ENCODE results near the gene NPAS2.
A peak's percentile ranks its signal among the peaks of the same experiment; 100 is the strongest.

The NPAS2 gene

GRCh38 chr2:101007415-101008345 lies 187.7 kb downstream of the NPAS2 start:
- peaks cover 0 to 4% of the 10 kb centered on the region in 2 experiments for H3K4me1 ChIP-seq (ENCODE audit: control insufficient read depth in 1 of 2, insufficient read depth in 2 of 2, low read length in 2 of 2)
- H4K8ac ChIP-seq (ENCODE audit: low read depth, low read length) = no peak overlapping the region
- no peak overlapping the region for H3K9ac ChIP-seq (ENCODE audit: low read length)
- H2BK12ac ChIP-seq (ENCODE audit: low read length) = no peak overlapping the region
- no peak overlapping the region for H3K27ac ChIP-seq (ENCODE audit: low read depth, low read length)
- DNase-seq = no peak
- H3K14ac ChIP-seq (ENCODE audit: low read length) = no peak overlapping the region
- no peak overlapping the region for H2BK5ac ChIP-seq (ENCODE audit: low read depth, low read length, poor library complexity)
- H3K36me3 ChIP-seq (ENCODE audit: control insufficient read depth in 1 of 2, insufficient read depth in 2 of 2, low read length in 2 of 2) = peaks cover 27 to 44% of the 10 kb centered on the region in 2 experiments
- H3K9me3 ChIP-seq (ENCODE audit: insufficient read depth, low read depth, low read length) = no peaks in the 10 kb centered on the region
- no peak overlapping the region for H4K12ac ChIP-seq (ENCODE audit: low read depth, low read length)
- WGBS (ENCODE audit: extremely low coverage, insufficient coverage, insufficient read length) = no CpG with 5 or more reads among the region's 11 CpGs
- peaks cover 6% of the 10 kb centered on the region for H3K79me2 ChIP-seq (ENCODE audit: control insufficient read depth, insufficient read depth, low read length, poor library complexity)
- no peaks in the 10 kb centered on the region for H3K27me3 ChIP-seq (ENCODE audit: insufficient read depth, low read length)
- H4K91ac ChIP-seq (ENCODE audit: low read depth, low read length) = no peak overlapping the region
- H2AK5ac ChIP-seq (ENCODE audit: low read length) = no peak overlapping the region
- H3K4ac ChIP-seq (ENCODE audit: low read depth, low read length) = no peak overlapping the region
- H3K18ac ChIP-seq (ENCODE audit: low read length) = no peak overlapping the region
- no peak overlapping the region for H2AFZ ChIP-seq (ENCODE audit: insufficient read depth, low read length, poor library complexity)
- no peak overlapping the region for H2BK120ac ChIP-seq (ENCODE audit: insufficient read depth, low read length, poor library complexity)
- peaks cover 2% of the 10 kb centered on the region for H3K79me1 ChIP-seq (ENCODE audit: low read length)
- no peak overlapping the region for H3K23ac ChIP-seq (ENCODE audit: low read length)
- no peak overlapping the region for H3K4me3 ChIP-seq (ENCODE audit: low read depth, low read length)
- H3K4me2 ChIP-seq (ENCODE audit: low read length) = no peak overlapping the region

- H3K4ac ChIP-seq (ENCODE audit: low read depth, low read length) = no peak overlapping the region
- H2BK5ac ChIP-seq (ENCODE audit: low read depth, low read length, poor library complexity) = no peak overlapping the region
- H2BK120ac ChIP-seq (ENCODE audit: insufficient read depth, low read length, poor library complexity) = no peak overlapping the region
- no peak for DNase-seq
- WGBS (ENCODE audit: extremely low coverage, insufficient coverage, insufficient read length) = no CpG with 5 or more reads among the region's 10 CpGs
- H4K8ac ChIP-seq (ENCODE audit: low read depth, low read length) = no peak overlapping the region
- H3K4me1 ChIP-seq (ENCODE audit: control insufficient read depth in 1 of 2, insufficient read depth in 2 of 2, low read length in 2 of 2) = no peaks in the 10 kb centered on the region
- no peak overlapping the region for H2BK12ac ChIP-seq (ENCODE audit: low read length)
- H3K4me2 ChIP-seq (ENCODE audit: low read length) = no peak overlapping the region
- H3K23ac ChIP-seq (ENCODE audit: low read length) = no peak overlapping the region
- H3K36me3 ChIP-seq (ENCODE audit: control insufficient read depth in 1 of 2, insufficient read depth in 2 of 2, low read length in 2 of 2) = peaks cover 14 to 21% of the 10 kb centered on the region in 2 experiments
- H2AK5ac ChIP-seq (ENCODE audit: low read length) = no peak overlapping the region
- H2AFZ ChIP-seq (ENCODE audit: insufficient read depth, low read length, poor library complexity) = no peak overlapping the region
- H3K79me2 ChIP-seq (ENCODE audit: control insufficient read depth, insufficient read depth, low read length, poor library complexity) = no peaks in the 10 kb centered on the region
- no peak overlapping the region for H4K12ac ChIP-seq (ENCODE audit: low read depth, low read length)
- H3K79me1 ChIP-seq (ENCODE audit: low read length) = no peaks in the 10 kb centered on the region
- no peak overlapping the region for H3K14ac ChIP-seq (ENCODE audit: low read length)
- no peaks in the 10 kb centered on the region for H3K9me3 ChIP-seq (ENCODE audit: insufficient read depth, low read depth, low read length)
- H3K9ac ChIP-seq (ENCODE audit: low read length) = no peak overlapping the region
- H3K27ac ChIP-seq (ENCODE audit: low read depth, low read length) = no peak overlapping the region
- H4K91ac ChIP-seq (ENCODE audit: low read depth, low read length) = no peak overlapping the region
- no peak overlapping the region for H3K18ac ChIP-seq (ENCODE audit: low read length)
- no peak overlapping the region for H3K4me3 ChIP-seq (ENCODE audit: low read depth, low read length)
- no peaks in the 10 kb centered on the region for H3K27me3 ChIP-seq (ENCODE audit: insufficient read depth, low read length)
Observed at GRCh38 chr2:101011152-101011551, 191.2 kb downstream of the NPAS2 start.

- no peak overlapping the region for H3K9ac ChIP-seq (ENCODE audit: low read length)
- H3K4me3 ChIP-seq (ENCODE audit: low read depth, low read length) = no peak overlapping the region
- H3K4ac ChIP-seq (ENCODE audit: low read depth, low read length) = no peak overlapping the region
- no peak overlapping the region for H2BK5ac ChIP-seq (ENCODE audit: low read depth, low read length, poor library complexity)
- H2BK12ac ChIP-seq (ENCODE audit: low read length) = no peak overlapping the region
- H2AFZ ChIP-seq (ENCODE audit: insufficient read depth, low read length, poor library complexity) = no peak overlapping the region
- DNase-seq = no peak
- no peak overlapping the region for H3K4me2 ChIP-seq (ENCODE audit: low read length)
- peaks cover 12 to 19% of the 10 kb centered on the region in 2 experiments for H3K36me3 ChIP-seq (ENCODE audit: control insufficient read depth in 1 of 2, insufficient read depth in 2 of 2, low read length in 2 of 2)
- H3K23ac ChIP-seq (ENCODE audit: low read length) = no peak overlapping the region
- no peak overlapping the region for H4K12ac ChIP-seq (ENCODE audit: low read depth, low read length)
- H3K4me1 ChIP-seq (ENCODE audit: control insufficient read depth in 1 of 2, insufficient read depth in 2 of 2, low read length in 2 of 2) = no peaks in the 10 kb centered on the region
- no peak overlapping the region for H4K91ac ChIP-seq (ENCODE audit: low read depth, low read length)
- H3K9me3 ChIP-seq (ENCODE audit: insufficient read depth, low read depth, low read length) = no peaks in the 10 kb centered on the region
- H3K79me2 ChIP-seq (ENCODE audit: control insufficient read depth, insufficient read depth, low read length, poor library complexity) = no peaks in the 10 kb centered on the region
- WGBS (ENCODE audit: extremely low coverage, insufficient coverage, insufficient read length) = no CpG with 5 or more reads among the region's 8 CpGs
- H3K79me1 ChIP-seq (ENCODE audit: low read length) = no peaks in the 10 kb centered on the region
- H3K27ac ChIP-seq (ENCODE audit: low read depth, low read length) = no peak overlapping the region
- no peak overlapping the region for H2BK120ac ChIP-seq (ENCODE audit: insufficient read depth, low read length, poor library complexity)
- no peaks in the 10 kb centered on the region for H3K27me3 ChIP-seq (ENCODE audit: insufficient read depth, low read length)
- H3K14ac ChIP-seq (ENCODE audit: low read length) = no peak overlapping the region
- no peak overlapping the region for H2AK5ac ChIP-seq (ENCODE audit: low read length)
- H3K18ac ChIP-seq (ENCODE audit: low read length) = no peak overlapping the region
- H4K8ac ChIP-seq (ENCODE audit: low read depth, low read length) = no peak overlapping the region
Observed at GRCh38 chr2:101012054-101012705, 192.2 kb downstream of the NPAS2 start.

GRCh38 chr2:101012706-101013181 lies 192.8 kb downstream of the NPAS2 start:
- Histone ChIP-seq H2AK5ac (ENCODE audit: low read length) (no peak overlapping the region), H3K4me3 (ENCODE audit: low read depth, low read length) (no peak overlapping the region), H4K91ac (ENCODE audit: low read depth, low read length) (no peak overlapping the region), H3K9me3 (ENCODE audit: insufficient read depth, low read depth, low read length) (no peaks in the 10 kb centered on the region), H2AFZ (ENCODE audit: insufficient read depth, low read length, poor library complexity) (no peak overlapping the region), H3K14ac (ENCODE audit: low read length) (no peak overlapping the region), H4K8ac (ENCODE audit: low read depth, low read length) (no peak overlapping the region), H3K9ac (ENCODE audit: low read length) (no peak overlapping the region), H3K4me1 (ENCODE audit: control insufficient read depth in 1 of 2, insufficient read depth in 2 of 2, low read length in 2 of 2) (no peaks in the 10 kb centered on the region), H2BK120ac (ENCODE audit: insufficient read depth, low read length, poor library complexity) (no peak overlapping the region), H3K18ac (ENCODE audit: low read length) (no peak overlapping the region), H3K27ac (ENCODE audit: low read depth, low read length) (no peak overlapping the region), H2BK12ac (ENCODE audit: low read length) (no peak overlapping the region), H2BK5ac (ENCODE audit: low read depth, low read length, poor library complexity) (no peak overlapping the region), H4K12ac (ENCODE audit: low read depth, low read length) (no peak overlapping the region), H3K36me3 (ENCODE audit: control insufficient read depth in 1 of 2, insufficient read depth in 2 of 2, low read length in 2 of 2) (peaks cover 10 to 15% of the 10 kb centered on the region in 2 experiments), H3K4ac (ENCODE audit: low read depth, low read length) (no peak overlapping the region), H3K27me3 (ENCODE audit: insufficient read depth, low read length) (no peaks in the 10 kb centered on the region), H3K23ac (ENCODE audit: low read length) (no peak overlapping the region), H3K4me2 (ENCODE audit: low read length) (no peak overlapping the region), H3K79me1 (ENCODE audit: low read length) (no peaks in the 10 kb centered on the region), H3K79me2 (ENCODE audit: control insufficient read depth, insufficient read depth, low read length, poor library complexity) (no peaks in the 10 kb centered on the region)
- WGBS (ENCODE audit: extremely low coverage, insufficient coverage, insufficient read length) = no CpG with 5 or more reads among the region's 5 CpGs
- DNase-seq = peak; percentile 19 to 85
